Osteoblast (primary cell): ENCODE results near the gene EXD3. TPM values are rescaled to one million over a fixed set of nuclear protein-coding genes. Genes with fewer than 3 reads are reported as not detected.
A peak's percentile ranks its signal among the peaks of the same experiment; 100 is the strongest.

Experiments used
- DNase-seq: peaks from one replicate; pipeline ENCODE4 v3.0.0; 2011; ENCODE audit warnings: low spot score, mixed read lengths; ENCODE audit not compliant: insufficient read length; ENCODE audit errors: missing footprints
- H2AFZ ChIP-seq: 2 replicates; pipeline ENCODE4 v1.6.0; 2011; ENCODE audit warnings: mild to moderate bottlenecking, low read length
- H3K27ac ChIP-seq: 2 replicates; pipeline ENCODE4 v1.5.1; 2011; ENCODE audit warnings: mild to moderate bottlenecking, low read depth, low read length, moderate library complexity
- H3K27me3 ChIP-seq: 2 replicates; pipeline ENCODE4 v1.6.0; 2012; ENCODE audit warnings: mild to moderate bottlenecking, control low read depth, inconsistent platforms, low read length, moderate library complexity; ENCODE audit not compliant: insufficient read depth
- H3K36me3 ChIP-seq: 2 replicates; pipeline ENCODE4 v1.5.1; 2011; ENCODE audit warnings: mild to moderate bottlenecking, low read length, control low read depth, moderate library complexity; ENCODE audit not compliant: insufficient read depth
- H3K4me1 ChIP-seq: 2 replicates; pipeline ENCODE4 v1.5.1; 2011; ENCODE audit warnings: mild to moderate bottlenecking, low read length, control low read depth, moderate library complexity; ENCODE audit not compliant: insufficient read depth
- H3K4me2 ChIP-seq: 2 replicates; pipeline ENCODE4 v1.6.0; 2011; ENCODE audit warnings: mild to moderate bottlenecking, low read length; ENCODE audit not compliant: insufficient read depth
- H3K4me3 ChIP-seq: fragments of 200-600 bp; sonication (generic); 3 replicates; pipeline ENCODE4 v1.5.1; 2012; ENCODE audit warnings: mild to moderate bottlenecking, low read length, inconsistent platforms; ENCODE audit not compliant: insufficient read depth
- H3K79me2 ChIP-seq: 2 replicates; pipeline ENCODE4 v1.6.0; 2012; ENCODE audit warnings: mild to moderate bottlenecking, low read length, control low read depth, inconsistent platforms; ENCODE audit not compliant: insufficient read depth
- H3K9me3 ChIP-seq: 2 replicates; pipeline ENCODE4 v1.5.1; 2011; ENCODE audit warnings: low read depth, low read length, control low read depth
- H4K20me1 ChIP-seq: 2 replicates; pipeline ENCODE4 v1.6.0; 2012; ENCODE audit warnings: mild to moderate bottlenecking, low read length, control low read depth; ENCODE audit not compliant: insufficient read depth
- total RNA-seq: library from RNA; depleted of rRNA; stranded (reverse); fragments of >200 nt; gene quantifications from 2 replicates; pipeline ENCODE4 v1.2.3, GENCODE V29; 2012
- TF ChIP-seq, protein P1 (sequence below): IDR thresholded peaks from 2 replicates; pipeline ENCODE4 v1.5.1; 2011; ENCODE audit warnings: mild to moderate bottlenecking, low read depth, low read length, moderate library complexity; ENCODE audit errors: extremely low read depth

The EXD3 gene
- total RNA-seq, 1 donor, result 7.6 TPM

DNA sequence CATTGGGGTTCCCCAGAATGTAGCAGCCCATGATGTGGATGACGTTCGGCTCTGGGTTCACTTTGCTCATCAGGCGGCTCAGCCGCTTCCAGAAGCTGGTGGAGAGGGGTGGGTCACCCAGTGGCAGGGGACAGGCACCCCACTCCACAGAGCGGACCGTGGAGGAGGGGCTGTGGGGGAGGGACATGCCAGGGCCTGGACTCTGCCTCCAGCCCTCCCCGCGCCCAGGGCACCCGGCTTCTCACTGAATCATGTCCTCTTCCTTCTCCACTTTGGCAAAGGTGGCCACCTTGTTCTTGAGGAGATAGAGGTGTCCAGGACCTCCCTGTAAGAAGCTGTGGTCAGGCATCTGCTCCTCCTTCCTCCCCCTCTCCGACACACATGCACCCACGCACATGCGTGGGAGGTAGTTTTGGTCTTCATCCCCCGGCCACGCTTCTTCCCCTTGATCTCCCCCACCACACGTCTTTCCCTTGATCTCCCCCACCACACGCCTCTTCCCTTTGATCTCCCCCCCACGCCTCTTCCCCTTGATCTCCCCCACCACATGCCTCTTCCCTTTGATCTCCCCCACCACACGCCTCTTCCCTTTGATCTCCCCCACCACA is 27.1 kb upstream of the EXD3 start:
- H3K79me2 ChIP-seq, result no peaks in the 10 kb centered on the region
- H3K4me2 ChIP-seq, result no peak overlapping the region
- no peak overlapping the region for H3K27ac ChIP-seq
- peak; percentile 69 for DNase-seq
- H4K20me1 ChIP-seq, result peaks cover 17% of the 10 kb centered on the region
- H3K27me3 ChIP-seq, result no peaks in the 10 kb centered on the region
- no peak overlapping the region for H3K4me3 ChIP-seq
- H3K36me3 ChIP-seq, result peaks cover 15% of the 10 kb centered on the region
- no peak overlapping the region for H2AFZ ChIP-seq
- no peaks in the 10 kb centered on the region for H3K9me3 ChIP-seq
- H3K4me1 ChIP-seq, result no peaks in the 10 kb centered on the region
- TF ChIP-seq, protein P1, sequence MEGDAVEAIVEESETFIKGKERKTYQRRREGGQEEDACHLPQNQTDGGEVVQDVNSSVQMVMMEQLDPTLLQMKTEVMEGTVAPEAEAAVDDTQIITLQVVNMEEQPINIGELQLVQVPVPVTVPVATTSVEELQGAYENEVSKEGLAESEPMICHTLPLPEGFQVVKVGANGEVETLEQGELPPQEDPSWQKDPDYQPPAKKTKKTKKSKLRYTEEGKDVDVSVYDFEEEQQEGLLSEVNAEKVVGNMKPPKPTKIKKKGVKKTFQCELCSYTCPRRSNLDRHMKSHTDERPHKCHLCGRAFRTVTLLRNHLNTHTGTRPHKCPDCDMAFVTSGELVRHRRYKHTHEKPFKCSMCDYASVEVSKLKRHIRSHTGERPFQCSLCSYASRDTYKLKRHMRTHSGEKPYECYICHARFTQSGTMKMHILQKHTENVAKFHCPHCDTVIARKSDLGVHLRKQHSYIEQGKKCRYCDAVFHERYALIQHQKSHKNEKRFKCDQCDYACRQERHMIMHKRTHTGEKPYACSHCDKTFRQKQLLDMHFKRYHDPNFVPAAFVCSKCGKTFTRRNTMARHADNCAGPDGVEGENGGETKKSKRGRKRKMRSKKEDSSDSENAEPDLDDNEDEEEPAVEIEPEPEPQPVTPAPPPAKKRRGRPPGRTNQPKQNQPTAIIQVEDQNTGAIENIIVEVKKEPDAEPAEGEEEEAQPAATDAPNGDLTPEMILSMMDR, result no peak

DNA sequence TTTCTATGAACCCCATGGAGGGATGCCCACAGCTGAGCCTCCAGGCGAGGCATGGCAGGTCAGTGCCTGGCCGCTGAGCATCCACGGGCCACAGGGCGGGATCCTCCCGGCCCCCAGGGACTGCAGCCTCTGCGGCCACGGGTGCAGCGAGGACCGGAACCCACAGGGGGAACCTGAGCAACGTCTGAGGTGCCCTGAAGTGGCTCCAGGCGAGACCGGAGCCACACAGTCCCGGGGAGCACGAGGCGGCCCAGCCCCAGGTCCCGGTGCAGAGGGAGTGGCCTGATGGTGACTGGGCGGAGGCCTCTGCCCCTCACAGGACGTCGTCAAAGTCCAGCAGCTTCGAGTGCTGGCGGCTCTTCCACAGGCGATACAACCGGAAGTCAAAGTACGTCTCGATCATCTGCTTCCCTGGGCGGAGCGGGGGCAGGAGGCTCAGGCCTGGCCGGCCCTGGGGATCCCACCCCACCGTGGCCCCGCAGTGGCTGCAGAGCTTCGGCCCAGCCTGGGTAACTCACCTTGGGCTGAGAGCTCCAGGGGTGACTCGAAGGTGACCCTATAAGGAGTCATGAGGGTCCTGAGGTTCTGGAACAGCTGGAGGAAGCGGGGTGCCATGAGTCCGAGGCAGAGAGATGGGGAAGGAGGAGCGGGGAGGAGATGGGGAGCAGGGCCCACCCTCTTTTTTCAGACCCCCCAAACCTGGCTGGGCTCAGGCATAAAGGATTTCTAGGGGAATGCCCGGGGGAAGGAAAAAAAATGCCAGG is 26.3 kb upstream of the EXD3 start:
- H3K27me3 ChIP-seq, result no peaks in the 10 kb centered on the region
- H3K36me3 ChIP-seq, result peaks cover 10% of the 10 kb centered on the region
- no peak overlapping the region for H3K4me2 ChIP-seq
- no peaks in the 10 kb centered on the region for H3K9me3 ChIP-seq
- DNase-seq, result peak; percentile 74
- H4K20me1 ChIP-seq, result peaks cover 9% of the 10 kb centered on the region
- H3K4me1 ChIP-seq, result no peaks in the 10 kb centered on the region
- TF ChIP-seq, protein P1, result no peak
- H3K27ac ChIP-seq, result no peak overlapping the region
- H3K4me3 ChIP-seq, result no peak overlapping the region
- H3K79me2 ChIP-seq, result no peaks in the 10 kb centered on the region
- H2AFZ ChIP-seq, result no peak overlapping the region

DNA sequence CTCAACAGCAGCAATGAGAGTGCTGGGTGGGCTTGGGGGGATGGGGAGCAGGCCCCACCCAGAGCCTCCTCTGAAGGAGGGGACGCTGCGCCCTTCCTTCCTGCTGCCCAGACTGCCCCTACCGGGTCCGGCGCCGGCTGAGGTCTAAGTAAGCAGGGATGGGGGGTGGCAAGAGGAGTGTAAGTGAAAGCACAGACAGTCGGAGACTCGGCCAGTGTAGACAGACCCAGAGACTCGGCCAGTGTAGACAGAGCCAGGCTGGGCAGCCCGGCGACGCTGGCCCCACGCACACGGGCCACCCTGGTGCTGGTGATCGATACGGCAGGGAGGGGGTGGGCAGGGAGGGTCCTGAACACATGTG is 25.6 kb upstream of the EXD3 start:
- peak; percentile 18 for DNase-seq
- H4K20me1 ChIP-seq, result peaks cover 7% of the 10 kb centered on the region
- H3K36me3 ChIP-seq, result peaks cover 10% of the 10 kb centered on the region
- H3K4me2 ChIP-seq, result no peak overlapping the region
- H3K79me2 ChIP-seq, result no peaks in the 10 kb centered on the region
- H3K9me3 ChIP-seq, result no peaks in the 10 kb centered on the region
- TF ChIP-seq, protein P1, result no peak
- H3K27ac ChIP-seq, result no peak overlapping the region
- no peak overlapping the region for H3K4me3 ChIP-seq
- no peaks in the 10 kb centered on the region for H3K27me3 ChIP-seq
- H3K4me1 ChIP-seq, result no peaks in the 10 kb centered on the region
- H2AFZ ChIP-seq, result no peak overlapping the region
